GM19438 (cell line): ENCODE results near the gene MYLK.

ENCODE experiments used
- ATAC-seq: cut with Tn5 transposase; IDR thresholded peaks from one replicate; pipeline ENCODE4 v1.9.1; 2021; ENCODE audit warnings: low read depth; ENCODE audit not compliant: unreplicated experiment

The MYLK gene

DNA sequence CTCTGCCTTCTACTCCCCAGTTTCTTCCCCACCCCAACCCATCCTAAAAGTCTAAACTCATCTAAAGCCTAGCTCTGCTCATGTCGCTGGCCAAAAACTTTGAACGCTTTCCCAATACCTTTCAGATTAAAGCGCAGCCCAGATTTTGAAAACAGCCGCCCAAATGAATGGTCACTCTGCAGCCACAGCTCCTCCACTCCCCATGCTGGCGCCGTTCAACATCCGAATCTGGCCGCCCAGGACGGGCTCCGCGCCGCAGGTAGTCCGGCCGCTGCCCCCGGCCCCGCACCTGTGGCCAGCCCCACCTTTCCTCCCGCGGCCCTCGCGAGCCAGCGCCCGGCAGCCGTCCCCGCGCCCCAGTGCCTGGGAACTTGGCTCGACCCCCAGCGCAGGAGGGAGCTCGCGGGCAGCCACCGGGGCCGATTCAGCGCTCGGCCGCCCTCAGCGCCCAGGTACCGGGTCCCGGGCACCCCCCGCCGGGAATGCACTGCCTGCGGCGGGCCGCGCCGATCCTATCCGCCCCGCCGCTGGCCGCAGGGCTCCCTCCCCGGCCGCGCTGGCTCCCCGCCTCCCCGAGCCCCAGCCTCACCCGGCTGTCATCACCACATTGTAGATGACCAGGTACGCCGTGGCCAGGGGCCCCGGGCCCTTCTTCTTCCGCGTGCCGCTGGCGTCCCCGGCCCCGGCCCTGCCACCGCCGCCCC, 299.7 kb downstream of the MYLK start:
- ATAC-seq = peak; percentile 21

DNA sequence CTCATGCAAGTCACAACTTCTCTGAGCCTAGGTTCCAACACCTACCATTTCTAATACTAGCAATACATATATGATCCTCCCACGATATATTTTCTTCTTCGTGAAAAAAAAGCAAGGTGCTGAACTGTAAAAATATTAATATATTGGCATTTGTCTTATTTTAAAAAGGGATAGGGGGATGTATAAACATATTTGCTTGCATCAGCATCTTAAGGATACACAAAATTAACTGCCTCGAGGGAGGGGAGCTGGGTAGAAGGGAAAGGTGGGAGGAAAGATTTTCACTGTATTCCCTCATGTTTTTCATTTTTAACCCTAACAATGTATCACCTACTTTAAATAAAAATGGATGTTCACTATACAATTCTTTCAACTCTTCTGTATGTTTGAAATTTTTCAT, 300.6 kb downstream of the MYLK start:
- no peak for ATAC-seq

DNA sequence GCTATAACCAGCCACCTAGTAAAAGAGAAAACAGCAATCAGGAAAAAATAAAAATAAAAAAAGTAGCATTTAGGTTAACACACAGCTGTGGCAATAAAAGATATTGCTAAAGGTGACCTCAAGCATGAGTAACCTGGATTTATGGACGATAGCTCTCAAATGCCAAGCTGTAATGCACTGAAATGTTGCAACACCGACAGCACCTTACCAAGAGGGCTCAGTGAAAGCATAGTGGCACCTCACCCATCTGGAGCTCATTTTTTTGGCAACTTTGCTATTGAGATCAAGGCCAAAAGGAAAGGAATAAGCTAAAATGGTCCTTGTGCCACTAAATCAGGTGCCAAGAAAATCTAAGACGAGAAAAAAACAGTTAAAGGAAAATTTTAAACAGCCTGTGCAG, 301.8 kb downstream of the MYLK start:
- no peak for ATAC-seq

DNA sequence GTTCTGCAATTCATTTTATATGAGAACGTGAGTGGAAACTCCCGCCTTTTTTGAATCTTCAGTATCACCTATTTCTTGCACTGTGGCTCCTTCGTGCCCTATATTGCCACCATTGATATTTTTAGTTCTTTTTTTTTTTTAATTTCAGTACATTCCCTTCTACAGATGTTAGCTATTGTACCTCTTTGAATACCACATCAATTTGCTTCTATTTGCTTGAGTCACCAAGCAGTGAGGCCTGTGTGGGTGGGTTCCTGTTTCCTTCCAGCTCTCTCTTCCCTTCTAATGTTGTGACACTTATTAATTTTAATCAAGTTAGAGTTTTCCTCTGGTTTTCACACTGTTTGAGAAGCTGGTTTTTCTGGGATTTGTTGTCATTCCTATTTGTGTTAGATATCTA, 308.0 kb downstream of the MYLK start:
- ATAC-seq = no peak

DNA sequence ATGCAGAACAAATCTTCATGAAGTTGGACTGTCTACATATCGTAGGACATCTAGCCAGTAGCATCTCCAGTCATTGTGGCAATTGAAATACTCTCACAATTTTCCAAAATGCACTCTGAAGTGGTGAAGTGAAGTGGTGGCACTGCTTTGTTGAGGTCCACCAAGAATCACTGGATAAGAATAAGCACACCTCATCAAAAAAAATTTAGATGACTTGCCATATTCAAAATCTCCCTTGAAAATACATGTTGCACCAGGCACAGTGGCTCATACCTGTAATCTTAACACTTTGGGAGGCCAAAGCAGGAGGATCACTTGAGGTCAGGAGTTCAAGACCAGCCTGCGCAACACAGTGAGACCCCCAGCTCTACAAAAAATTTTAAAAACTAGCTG, 312.2 kb downstream of the MYLK start:
- no peak for ATAC-seq

DNA sequence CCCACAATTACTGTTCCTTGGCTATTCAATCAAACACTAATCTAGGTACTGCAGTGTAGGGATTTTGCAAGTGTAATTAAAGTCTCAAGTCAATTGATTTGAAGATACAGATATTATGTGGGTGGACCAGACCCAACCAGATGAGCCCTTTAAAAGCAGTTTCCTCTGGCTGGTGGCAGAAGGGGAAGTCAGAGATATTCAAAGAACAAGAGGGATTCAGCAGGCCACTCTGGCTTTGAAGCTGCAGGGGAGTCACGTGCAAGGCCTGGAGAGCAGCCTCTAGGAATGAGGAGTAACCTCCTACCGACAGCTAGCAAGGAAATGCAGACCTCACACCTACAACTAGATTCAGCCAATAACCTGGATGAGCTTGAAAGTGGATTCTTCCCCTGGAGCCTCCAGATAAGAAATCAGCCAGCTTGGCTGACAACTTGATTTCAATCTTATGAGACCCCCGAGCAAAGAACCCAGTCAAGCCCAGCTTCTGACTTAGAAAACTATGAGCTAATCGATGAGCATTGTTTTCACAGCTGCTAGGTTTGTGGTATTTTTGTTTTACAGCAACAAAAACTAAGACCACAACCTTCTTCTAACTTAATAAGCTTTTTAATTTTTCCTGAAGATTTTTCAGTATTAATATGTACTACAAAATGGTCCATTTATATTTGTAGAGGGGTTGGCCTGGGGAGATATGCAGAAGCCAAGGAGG, 312.7 kb downstream of the MYLK start:
- no peak for ATAC-seq

DNA sequence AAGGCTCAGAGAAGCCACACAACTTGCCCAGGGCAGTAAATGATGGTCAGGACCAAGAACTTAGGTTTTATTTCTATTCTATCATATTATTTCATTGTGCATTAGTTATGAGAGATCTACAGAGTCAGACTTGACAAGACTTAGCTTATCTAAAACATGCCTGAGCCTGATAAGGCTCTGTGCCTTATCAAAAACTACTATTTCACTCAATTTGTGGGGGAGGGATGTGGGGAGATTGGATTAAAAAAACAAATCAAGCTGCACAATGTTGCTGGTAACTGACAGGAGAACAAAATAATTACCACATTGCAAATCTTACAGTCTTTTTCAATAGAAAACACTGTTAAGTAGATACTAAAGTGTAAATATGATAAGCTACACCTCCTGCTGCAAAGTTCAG, 315.3 kb downstream of the MYLK start:
- no peak for ATAC-seq

DNA sequence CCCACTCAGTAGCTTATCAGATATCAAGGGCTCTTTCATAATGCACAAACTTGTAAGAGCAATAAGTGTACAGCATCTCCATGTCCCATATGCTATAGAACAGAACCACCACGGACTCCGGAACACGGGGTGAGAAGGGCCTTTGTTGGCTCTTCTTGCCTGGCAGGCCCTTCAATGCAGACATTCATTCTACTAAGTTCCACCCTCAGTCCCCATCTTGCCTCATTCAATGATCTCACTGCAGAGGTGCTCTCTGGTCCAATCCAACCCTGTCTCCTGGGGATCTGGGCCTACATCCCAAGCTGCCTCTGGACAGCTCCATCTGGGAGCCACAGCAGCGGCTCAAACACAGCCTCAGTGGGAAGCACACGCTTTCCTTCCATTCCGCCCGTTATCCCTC, 316.1 kb downstream of the MYLK start:
- no peak for ATAC-seq

DNA sequence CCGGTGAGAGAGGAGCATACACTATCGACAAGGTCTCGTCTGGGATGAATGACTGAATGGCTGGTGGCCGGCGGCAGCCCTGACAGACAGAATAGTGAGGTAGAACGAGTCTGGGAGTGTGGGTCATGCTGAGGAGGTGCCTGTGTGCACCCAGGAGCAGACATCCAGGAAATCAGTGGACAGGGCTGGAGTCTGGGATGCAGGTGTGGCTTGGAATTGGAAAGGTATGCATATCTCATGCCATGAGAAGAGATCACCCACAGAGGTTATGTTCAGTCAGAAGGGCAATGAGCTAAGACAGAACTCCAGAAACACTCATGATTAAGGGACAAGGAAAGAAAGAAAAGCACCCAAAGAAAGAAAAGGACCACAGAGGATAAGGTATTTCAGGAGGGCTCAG, 320.1 kb downstream of the MYLK start:
- no peak for ATAC-seq

DNA sequence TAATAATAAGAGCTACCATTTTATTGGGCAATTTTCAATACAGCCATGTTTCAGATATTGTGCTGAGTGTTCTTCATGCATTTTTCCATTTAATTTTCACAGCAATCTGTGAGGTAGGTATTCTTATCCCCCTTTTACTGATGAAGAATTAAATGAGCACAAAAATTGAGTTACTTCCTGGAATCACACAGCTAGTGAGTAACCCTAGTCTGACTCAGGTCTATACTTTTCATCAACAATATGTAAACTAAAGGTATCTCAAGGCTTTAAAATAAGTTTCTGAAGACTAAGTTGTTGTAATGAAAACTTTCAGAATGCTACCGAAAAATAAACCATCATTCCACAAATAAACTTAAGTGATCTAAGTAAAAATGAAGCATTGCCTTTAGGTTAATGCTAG, 321.6 kb downstream of the MYLK start:
- ATAC-seq = no peak

DNA sequence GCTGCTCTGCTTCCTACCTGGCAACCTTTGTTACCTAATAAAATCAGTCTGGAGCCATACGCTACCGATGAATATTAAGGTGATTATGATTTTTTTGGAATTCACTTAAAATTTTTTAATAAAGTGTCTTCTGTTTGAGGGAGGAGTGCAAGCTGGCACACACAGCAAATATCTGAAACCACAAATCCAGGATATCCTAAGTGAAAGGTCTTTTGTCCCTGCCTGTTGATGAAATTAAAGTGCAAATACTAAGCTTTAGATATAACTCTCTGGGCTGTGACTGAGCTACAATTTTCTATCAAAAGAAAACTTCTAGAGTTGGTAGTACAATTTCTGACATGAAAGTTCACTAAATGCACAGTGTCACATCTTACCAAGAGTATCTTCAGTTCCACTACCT, 322.9 kb downstream of the MYLK start:
- no peak for ATAC-seq
